Left lung (tissue), 10 donors: ENCODE measurements around the gene EGFR. TPM values are rescaled to one million over a fixed set of nuclear protein-coding genes. Genes with fewer than 3 reads are reported as not detected.

Source experiments
- ATAC-seq: fragments of 200-7000 bp; cut with Tn5 transposase; one replicate; pipeline ENCODE4 v1.9.1; 2020; ENCODE audit warnings: moderate library complexity
- DNase-seq, 4 donors: peaks; one replicate each; pipeline ENCODE4 v3.0.0-alpha.2; 2013 to 2020
- H3K27ac ChIP-seq, 2 donors: fragments of 200-600 bp; sonication (generic) in 1 of 2; one replicate each; pipeline versions ENCODE4 v1.5.0 to v1.8.0; 2020 to 2021
- H3K27me3 ChIP-seq, 2 donors: fragments of 200-600 bp; sonication (generic) in 1 of 2; one replicate each; pipeline versions ENCODE4 v1.5.0 to v1.8.0; 2020 to 2021
- H3K36me3 ChIP-seq, 2 donors: fragments of 200-600 bp; sonication (generic) in 1 of 2; one replicate each; pipeline versions ENCODE4 v1.5.0 to v1.8.0; 2020 to 2021
- H3K4me1 ChIP-seq, 2 donors: fragments of 200-600 bp; one replicate each; pipeline ENCODE4 v1.8.0; 2021
- H3K4me3 ChIP-seq, 2 donors: fragments of 200-600 bp; sonication (generic) in 1 of 2; one replicate each; pipeline versions ENCODE4 v1.5.0 to v1.8.0; 2020 to 2021; ENCODE audit warnings: mild to moderate bottlenecking in 1 of 2
- H3K9me3 ChIP-seq, 2 donors: fragments of 200-600 bp; sonication (generic) in 1 of 2; one replicate each; pipeline versions ENCODE4 v1.5.0 to v1.8.0; 2020 to 2021
- CTCF ChIP-seq, 2 donors: fragments of 200-600 bp; sonication (generic) in 1 of 2; IDR thresholded peaks; one replicate each; pipeline versions ENCODE4 v1.5.0 to v1.8.0; 2021; ENCODE audit warnings: antibody characterized with exemption in 2 of 2
- intact Hi-C, 2 donors: fragments of 100-400 bp; cut with DNase I; formaldehyde crosslinking; loops; one replicate each; pipeline versions ENCODE4 v1.11.2 to v1.14.2; 2022
- polyA plus RNA-seq, 6 donors: library from polyadenylated mRNA; unstranded; fragments of 120-200 nt; gene quantifications; one replicate each; pipeline ENCODE4 v1.2.1, GENCODE V29; 2013; ENCODE audit not compliant: insufficient read length in 6 of 6
- total RNA-seq, 2 donors: library from RNA; stranded (reverse); fragmentation: NEBNext Ultra II Directional; extraction: Animal tissue kit (Norgen Biotek cat#: 25700); gene quantifications; one replicate each; pipeline ENCODE4 v1.2.1, GENCODE V29; 2021
- donor health status: DM: no; HTN: yes; CAD: no.
- donor health status: DM: no; HTN: no; CAD: no.

EGFR gene
- total and polyA plus RNA-seq, 8 donors, result 48.7 to 79.3 (median 54.1) TPM

- Histone ChIP-seq H3K4me1 (peaks cover 15 to 43% of the 10 kb centered on the region in 2 donors), H3K27me3 (peaks cover 0 to 39% of the 10 kb centered on the region in 2 donors), H3K36me3 (no peaks in the 10 kb centered on the region), H3K4me3 (peak overlapping the region in 1 of 2 donors; percentile 58), H3K27ac (peak overlapping the region; percentile 19 to 62), H3K9me3 (no peaks in the 10 kb centered on the region)
- TF ChIP-seq CTCF (IDR thresholded peaks at IDR 0.05), result no peak
- intact Hi-C loops, result no loop called here
- DNase-seq (no peak), ATAC-seq (peak; percentile 5)
Measured at GRCh38 chr7:55022002-55022985, 3.5 kb downstream of the EGFR start.

- intact Hi-C loops, result no loop called here
- no peaks in the 10 kb centered on the region for H3K36me3 ChIP-seq
- peaks cover 0 to 22% of the 10 kb centered on the region in 2 donors for H3K27me3 ChIP-seq
- H3K27ac ChIP-seq, result no peak overlapping the region
- no peaks in the 10 kb centered on the region for H3K9me3 ChIP-seq
- no peak for ATAC-seq
- no peak for TF ChIP-seq CTCF (IDR thresholded peaks at IDR 0.05)
- no peak overlapping the region for H3K4me3 ChIP-seq
- H3K4me1 ChIP-seq, result peaks cover 18 to 39% of the 10 kb centered on the region in 2 donors
- DNase-seq, result no peak
Measured at GRCh38 chr7:55023841-55024505, 5.2 kb downstream of the EGFR start.

- intact Hi-C loops, result no loop called here
- Histone ChIP-seq H3K27ac (no peak overlapping the region), H3K27me3 (peaks cover 0 to 14% of the 10 kb centered on the region in 2 donors), H3K4me3 (no peak overlapping the region), H3K36me3 (no peaks in the 10 kb centered on the region), H3K4me1 (peaks cover 18 to 39% of the 10 kb centered on the region in 2 donors), H3K9me3 (no peaks in the 10 kb centered on the region)
- DNase-seq (no peak), ATAC-seq (no peak)
- no peak for TF ChIP-seq CTCF (IDR thresholded peaks at IDR 0.05)
Measured at GRCh38 chr7:55024776-55025175, 6.0 kb downstream of the EGFR start.

GRCh38 chr7:55026086-55026790 is 7.4 kb downstream of the EGFR start:
- H3K36me3 ChIP-seq, result no peaks in the 10 kb centered on the region
- no peak for DNase-seq
- H3K4me1 ChIP-seq, result peaks cover 18 to 35% of the 10 kb centered on the region in 2 donors
- H3K27ac ChIP-seq, result peak overlapping the region; percentile 39 to 49
- H3K9me3 ChIP-seq, result no peaks in the 10 kb centered on the region
- no peak for ATAC-seq
- intact Hi-C loops, result no loop called here
- no peak overlapping the region for H3K4me3 ChIP-seq
- no peak for TF ChIP-seq CTCF (IDR thresholded peaks at IDR 0.05)
- no peaks in the 10 kb centered on the region for H3K27me3 ChIP-seq
